GM21528 (cell line): Measurements from ENCODE around the gene PKP2.
"Not testable (repeated sequence)": the region's sequence is repeated elsewhere in the genome, so short reads cannot be mapped to it uniquely, and the experiment has no call there.

Source experiments
- ATAC-seq: cut with Tn5 transposase; IDR thresholded peaks from one replicate; pipeline ENCODE4 v1.9.1; 2021; ENCODE audit warnings: mild to moderate bottlenecking, moderate library complexity; ENCODE audit not compliant: unreplicated experiment, low FRiP score

Gene PKP2

GRCh38 chr12:32897687-32898573 is 1.4 kb upstream of the PKP2 start:
- ATAC-seq: no peak

- ATAC-seq: no peak
These were observed 669 bp upstream of the PKP2 start for GRCh38 chr12:32897281-32897610.

- ATAC-seq: peak; percentile 2
These were observed 717 bp downstream of the PKP2 start for GRCh38 chr12:32895688-32896431.

- no peak for ATAC-seq
These were observed 2.0 kb downstream of the PKP2 start for GRCh38 chr12:32894566-32894965.

- no peak for ATAC-seq
These were observed 3.1 kb downstream of the PKP2 start for GRCh38 chr12:32893458-32893857.

GRCh38 chr12:32893043-32893442 is 3.5 kb downstream of the PKP2 start:
- ATAC-seq: no peak

- ATAC-seq: not testable (repeated sequence)
These were observed 4.2 kb downstream of the PKP2 start for GRCh38 chr12:32892369-32892768.

- ATAC-seq: no peak
These were observed 4.6 kb downstream of the PKP2 start for GRCh38 chr12:32891956-32892355.

GRCh38 chr12:32891526-32891925 is 5.1 kb downstream of the PKP2 start:
- no peak for ATAC-seq

GRCh38 chr12:32889011-32889760 is 7.4 kb downstream of the PKP2 start:
- no peak for ATAC-seq

GRCh38 chr12:32887058-32887457 is 9.5 kb downstream of the PKP2 start:
- no peak for ATAC-seq

- no peak for ATAC-seq
These were observed 10.7 kb downstream of the PKP2 start for GRCh38 chr12:32885831-32886230.

GRCh38 chr12:32884962-32885361 is 11.6 kb downstream of the PKP2 start:
- ATAC-seq: no peak

- ATAC-seq: no peak
These were observed 14.9 kb downstream of the PKP2 start for GRCh38 chr12:32881702-32882101.

GRCh38 chr12:32881107-32881506 is 15.5 kb downstream of the PKP2 start:
- ATAC-seq: no peak

GRCh38 chr12:32879066-32879465 is 17.5 kb downstream of the PKP2 start:
- ATAC-seq: not testable (repeated sequence)

- ATAC-seq: no peak
These were observed 18.7 kb downstream of the PKP2 start for GRCh38 chr12:32877601-32878459.

- no peak for ATAC-seq
These were observed 20.6 kb downstream of the PKP2 start for GRCh38 chr12:32876004-32876403.

- ATAC-seq: no peak
These were observed 21.6 kb downstream of the PKP2 start for GRCh38 chr12:32874975-32875374.

GRCh38 chr12:32874078-32874477 is 22.5 kb downstream of the PKP2 start:
- no peak for ATAC-seq
